ENCODE data around the gene ADORA2B.

GRCh38 chr17:16001226-16001897, 56.4 kb downstream of the ADORA2B start:
- TF ChIP-seq, protein P1, sequence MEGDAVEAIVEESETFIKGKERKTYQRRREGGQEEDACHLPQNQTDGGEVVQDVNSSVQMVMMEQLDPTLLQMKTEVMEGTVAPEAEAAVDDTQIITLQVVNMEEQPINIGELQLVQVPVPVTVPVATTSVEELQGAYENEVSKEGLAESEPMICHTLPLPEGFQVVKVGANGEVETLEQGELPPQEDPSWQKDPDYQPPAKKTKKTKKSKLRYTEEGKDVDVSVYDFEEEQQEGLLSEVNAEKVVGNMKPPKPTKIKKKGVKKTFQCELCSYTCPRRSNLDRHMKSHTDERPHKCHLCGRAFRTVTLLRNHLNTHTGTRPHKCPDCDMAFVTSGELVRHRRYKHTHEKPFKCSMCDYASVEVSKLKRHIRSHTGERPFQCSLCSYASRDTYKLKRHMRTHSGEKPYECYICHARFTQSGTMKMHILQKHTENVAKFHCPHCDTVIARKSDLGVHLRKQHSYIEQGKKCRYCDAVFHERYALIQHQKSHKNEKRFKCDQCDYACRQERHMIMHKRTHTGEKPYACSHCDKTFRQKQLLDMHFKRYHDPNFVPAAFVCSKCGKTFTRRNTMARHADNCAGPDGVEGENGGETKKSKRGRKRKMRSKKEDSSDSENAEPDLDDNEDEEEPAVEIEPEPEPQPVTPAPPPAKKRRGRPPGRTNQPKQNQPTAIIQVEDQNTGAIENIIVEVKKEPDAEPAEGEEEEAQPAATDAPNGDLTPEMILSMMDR (IDR thresholded peaks at IDR 0.05): no peak
- no peak for TF ChIP-seq POLR2A (IDR thresholded peaks at IDR 0.05)
